GM15510 (cell line): ENCODE data around the gene CHST11.

ENCODE experiments used
- POLR2A ChIP-seq: IDR thresholded peaks from 3 replicates; pipeline ENCODE4 v1.6.1; 2011; ENCODE audit warnings: borderline replicate concordance; ENCODE audit not compliant: insufficient read length; ENCODE audit errors: extremely low read depth

Gene CHST11

GRCh38 chr12:104534857-104535248, 78.1 kb downstream of the CHST11 start:
- no peak for TF ChIP-seq POLR2A

- TF ChIP-seq POLR2A, result no peak
Observed at GRCh38 chr12:104535369-104535768, 78.6 kb downstream of the CHST11 start.

- TF ChIP-seq POLR2A, result no peak
Observed at GRCh38 chr12:104536841-104537240, 80.1 kb downstream of the CHST11 start.

GRCh38 chr12:104538056-104538455, 81.3 kb downstream of the CHST11 start:
- TF ChIP-seq POLR2A, result no peak

- TF ChIP-seq POLR2A, result no peak
Observed at GRCh38 chr12:104538891-104539462, 82.2 kb downstream of the CHST11 start.

- no peak for TF ChIP-seq POLR2A
Observed at GRCh38 chr12:104544836-104545235, 88.1 kb downstream of the CHST11 start.

GRCh38 chr12:104546575-104546974, 89.8 kb downstream of the CHST11 start:
- TF ChIP-seq POLR2A, result no peak

GRCh38 chr12:104547235-104547634, 90.5 kb downstream of the CHST11 start:
- TF ChIP-seq POLR2A, result no peak

- TF ChIP-seq POLR2A, result no peak
Observed at GRCh38 chr12:104549815-104550480, 93.2 kb downstream of the CHST11 start.

- no peak for TF ChIP-seq POLR2A
Observed at GRCh38 chr12:104551313-104551931, 94.7 kb downstream of the CHST11 start.

- no peak for TF ChIP-seq POLR2A
Observed at GRCh38 chr12:104553421-104553820, 96.7 kb downstream of the CHST11 start.

GRCh38 chr12:104555648-104556047, 98.9 kb downstream of the CHST11 start:
- no peak for TF ChIP-seq POLR2A

GRCh38 chr12:104557488-104558195, 100.9 kb downstream of the CHST11 start:
- TF ChIP-seq POLR2A, result no peak

GRCh38 chr12:104560881-104561280, 104.1 kb downstream of the CHST11 start:
- TF ChIP-seq POLR2A, result no peak

- no peak for TF ChIP-seq POLR2A
Observed at GRCh38 chr12:104562763-104563162, 106.0 kb downstream of the CHST11 start.
